Calu3 (cell line): Measurements from ENCODE around the gene KLHDC10. TPM values are rescaled to one million over a fixed set of nuclear protein-coding genes. Genes with fewer than 3 reads are reported as not detected.
A peak's percentile ranks its signal among the peaks of the same experiment; 100 is the strongest.

ENCODE experiments used
- BruUV-seq: library from RNA; stranded (reverse); fragments of 400-500 nt; replicated peaks from 2 replicates; lab custom pipeline; 2021; lab: Mats Ljungman, UMichigan
- CTCF ChIA-PET: fragments of 300-600 bp; sonication (Branson Sonifier 250); formaldehyde crosslinking; loops from one replicate; lab custom pipeline; 2022; ENCODE audit warnings: antibody characterized with exemption; lab: Charles Lee
- DNase-seq: peaks from one replicate; pipeline ENCODE4 v3.0.0; 2022
- H3K27ac Mint-ChIP-seq: one replicate; pipeline ENCODE4 v1.8.0; 2022; ENCODE audit warnings: mixed read lengths; ENCODE audit not compliant: unreplicated experiment
- H3K27me3 Mint-ChIP-seq: one replicate; pipeline ENCODE4 v1.8.0; 2022; ENCODE audit warnings: mixed read lengths; ENCODE audit not compliant: unreplicated experiment
- H3K36me3 Mint-ChIP-seq: one replicate; pipeline ENCODE4 v1.8.0; 2022; ENCODE audit warnings: mild to moderate bottlenecking, moderate library complexity, mixed read lengths; ENCODE audit not compliant: insufficient read depth, unreplicated experiment
- H3K4me1 Mint-ChIP-seq: one replicate; pipeline ENCODE4 v1.8.0; 2022; ENCODE audit warnings: mild to moderate bottlenecking, low read depth, mixed read lengths; ENCODE audit not compliant: unreplicated experiment
- H3K4me3 Mint-ChIP-seq: one replicate; pipeline ENCODE4 v1.8.0; 2022; ENCODE audit warnings: mild to moderate bottlenecking, low read depth, moderate library complexity, mixed read lengths; ENCODE audit not compliant: unreplicated experiment
- H3K9me3 Mint-ChIP-seq: one replicate; pipeline ENCODE4 v1.8.0; 2022; ENCODE audit warnings: low read depth, mixed read lengths; ENCODE audit not compliant: unreplicated experiment
- intact Hi-C: fragments of 100-400 bp; cut with micrococcal nuclease; formaldehyde crosslinking; loops from one replicate; pipeline ENCODE4 v1.10.0; 2022; ENCODE audit not compliant: unreplicated experiment
- total RNA-seq: library from RNA; stranded (reverse); gene quantifications from 2 replicates; pipeline ENCODE4 v1.2.3, GENCODE V29; 2022
- TF ChIP-seq, protein P1 (sequence below): fragments of 200-600 bp; IDR thresholded peaks from one replicate; pipeline ENCODE4 v1.8.0; 2022; ENCODE audit warnings: antibody characterized with exemption; ENCODE audit not compliant: unreplicated experiment

KLHDC10 gene
- total RNA-seq, 1 experiment from 2014 or later, result 35.3 TPM

DNA sequence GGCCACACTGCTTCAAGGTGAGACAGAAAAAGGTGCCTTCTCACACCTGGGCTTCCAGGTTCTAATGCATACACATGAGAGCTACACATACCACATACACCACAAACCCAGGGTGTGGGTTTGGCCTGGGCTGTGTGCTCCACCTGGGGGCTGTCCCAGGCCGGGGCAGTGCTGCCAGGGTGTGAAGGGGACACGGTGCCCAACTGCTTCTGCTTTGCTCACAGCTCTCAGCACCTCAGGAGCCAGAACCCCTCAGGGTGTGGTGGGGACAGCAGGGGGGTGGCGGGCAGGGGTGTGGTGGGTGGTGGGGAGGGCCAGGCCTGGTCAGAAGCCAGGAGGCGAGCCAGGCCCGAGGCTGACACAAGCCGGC lies 83.8 kb downstream of the KLHDC10 start:
- H3K4me3 Mint-ChIP-seq, result no peak overlapping the region
- H3K9me3 Mint-ChIP-seq, result no peaks in the 10 kb centered on the region
- no peaks in the 10 kb centered on the region for H3K4me1 Mint-ChIP-seq
- peak; percentile 35 for DNase-seq
- H3K27me3 Mint-ChIP-seq, result no peaks in the 10 kb centered on the region
- CTCF ChIA-PET, result interaction anchor here (0.6 to 1.8 kb wide), 2 partner anchors 58 to 82 kb away, joined by 3 to 7 read pairs; no protein-coding TSS in a partner anchor
- no TSS peak for BruUV-seq
- peaks cover 5% of the 10 kb centered on the region for H3K36me3 Mint-ChIP-seq
- TF ChIP-seq, protein P1, sequence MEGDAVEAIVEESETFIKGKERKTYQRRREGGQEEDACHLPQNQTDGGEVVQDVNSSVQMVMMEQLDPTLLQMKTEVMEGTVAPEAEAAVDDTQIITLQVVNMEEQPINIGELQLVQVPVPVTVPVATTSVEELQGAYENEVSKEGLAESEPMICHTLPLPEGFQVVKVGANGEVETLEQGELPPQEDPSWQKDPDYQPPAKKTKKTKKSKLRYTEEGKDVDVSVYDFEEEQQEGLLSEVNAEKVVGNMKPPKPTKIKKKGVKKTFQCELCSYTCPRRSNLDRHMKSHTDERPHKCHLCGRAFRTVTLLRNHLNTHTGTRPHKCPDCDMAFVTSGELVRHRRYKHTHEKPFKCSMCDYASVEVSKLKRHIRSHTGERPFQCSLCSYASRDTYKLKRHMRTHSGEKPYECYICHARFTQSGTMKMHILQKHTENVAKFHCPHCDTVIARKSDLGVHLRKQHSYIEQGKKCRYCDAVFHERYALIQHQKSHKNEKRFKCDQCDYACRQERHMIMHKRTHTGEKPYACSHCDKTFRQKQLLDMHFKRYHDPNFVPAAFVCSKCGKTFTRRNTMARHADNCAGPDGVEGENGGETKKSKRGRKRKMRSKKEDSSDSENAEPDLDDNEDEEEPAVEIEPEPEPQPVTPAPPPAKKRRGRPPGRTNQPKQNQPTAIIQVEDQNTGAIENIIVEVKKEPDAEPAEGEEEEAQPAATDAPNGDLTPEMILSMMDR, result no peak
- no peak overlapping the region for H3K27ac Mint-ChIP-seq
- intact Hi-C loops, result loop anchor here (5.0 kb wide), 1 partner anchor 82 kb away; the partner anchor contains the start of gene KLHDC10

DNA sequence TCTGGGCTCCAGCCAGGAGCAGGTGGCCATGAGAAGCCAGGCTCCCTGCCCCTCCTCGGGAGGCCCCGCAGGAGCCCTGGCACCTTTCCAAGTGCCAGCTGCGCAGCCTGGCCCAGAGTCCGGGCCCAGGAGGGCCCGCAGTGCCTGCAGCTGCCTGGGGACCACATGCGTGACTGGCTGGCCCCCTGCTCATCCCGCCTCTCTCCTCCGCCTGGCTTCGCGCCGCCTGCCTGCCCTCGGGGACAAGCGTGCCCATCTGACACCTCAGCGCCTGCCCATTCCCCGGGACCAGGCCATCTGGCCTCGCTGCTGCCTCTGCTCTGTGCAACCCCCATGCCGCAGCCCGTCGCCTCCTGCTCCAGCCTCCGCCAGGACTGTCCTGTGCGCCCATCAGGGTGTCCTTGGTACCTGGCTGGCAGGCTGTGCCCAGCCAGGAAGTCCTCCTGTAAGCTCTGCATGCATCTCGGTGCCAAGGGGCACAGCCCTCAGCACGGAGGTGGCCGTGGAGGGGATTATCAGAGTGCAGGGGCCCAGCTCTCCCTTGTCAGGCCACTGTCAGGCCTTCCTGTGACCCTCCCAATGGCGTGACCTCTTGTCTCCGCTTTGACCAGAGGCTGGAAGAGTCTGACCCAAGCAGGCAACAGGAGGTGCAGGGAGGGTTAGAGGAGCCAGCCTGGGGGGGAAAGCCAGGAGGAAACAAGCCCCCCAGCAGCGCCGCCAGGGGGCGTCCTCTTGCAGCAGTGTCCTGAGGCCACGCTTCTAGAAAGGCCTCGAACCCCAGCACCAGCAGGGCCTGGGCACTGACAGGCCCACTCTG lies 84.4 kb downstream of the KLHDC10 start:
- intact Hi-C loops, result loop anchor here (5.0 kb wide), 1 partner anchor 82 kb away; the partner anchor contains the start of gene KLHDC10
- no TSS peak for BruUV-seq
- H3K9me3 Mint-ChIP-seq, result no peaks in the 10 kb centered on the region
- DNase-seq, result no peak
- TF ChIP-seq, protein P1, result no peak
- H3K4me3 Mint-ChIP-seq, result no peak overlapping the region
- no peaks in the 10 kb centered on the region for H3K4me1 Mint-ChIP-seq
- H3K27me3 Mint-ChIP-seq, result no peaks in the 10 kb centered on the region
- H3K36me3 Mint-ChIP-seq, result peaks cover 5% of the 10 kb centered on the region
- no peak overlapping the region for H3K27ac Mint-ChIP-seq
- CTCF ChIA-PET, result interaction anchor here (1.8 kb wide), 1 partner anchor 83 kb away, joined by 7 read pairs; no protein-coding TSS in a partner anchor

DNA sequence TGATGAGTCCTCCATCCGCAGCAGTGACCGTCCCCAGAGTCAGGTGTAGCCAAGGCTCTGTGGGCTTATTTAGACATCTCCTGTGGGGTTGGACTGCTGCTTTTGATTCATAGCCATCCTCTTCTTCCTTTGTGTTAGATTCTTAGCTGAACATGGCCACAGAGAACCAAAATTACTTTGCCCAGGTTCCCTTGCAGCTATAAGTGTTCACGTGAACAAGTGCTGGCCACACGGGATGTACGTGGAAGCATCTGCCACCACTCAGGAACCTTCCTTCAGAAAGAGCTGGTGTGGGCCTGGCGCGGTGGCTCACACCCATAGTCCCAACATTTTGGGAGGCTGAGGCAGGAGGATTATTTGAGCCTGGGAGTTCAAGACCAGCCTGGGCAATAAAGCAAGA lies 85.8 kb downstream of the KLHDC10 start:
- Mint-ChIP-seq H3K4me3 (no peak overlapping the region), H3K4me1 (no peaks in the 10 kb centered on the region), H3K27me3 (no peaks in the 10 kb centered on the region), H3K9me3 (no peaks in the 10 kb centered on the region), H3K36me3 (peaks cover 5% of the 10 kb centered on the region), H3K27ac (no peak overlapping the region)
- TF ChIP-seq, protein P1, result no peak
- CTCF ChIA-PET, result no interaction called here
- no TSS peak for BruUV-seq
- DNase-seq, result no peak
- intact Hi-C loops, result no loop called here

DNA sequence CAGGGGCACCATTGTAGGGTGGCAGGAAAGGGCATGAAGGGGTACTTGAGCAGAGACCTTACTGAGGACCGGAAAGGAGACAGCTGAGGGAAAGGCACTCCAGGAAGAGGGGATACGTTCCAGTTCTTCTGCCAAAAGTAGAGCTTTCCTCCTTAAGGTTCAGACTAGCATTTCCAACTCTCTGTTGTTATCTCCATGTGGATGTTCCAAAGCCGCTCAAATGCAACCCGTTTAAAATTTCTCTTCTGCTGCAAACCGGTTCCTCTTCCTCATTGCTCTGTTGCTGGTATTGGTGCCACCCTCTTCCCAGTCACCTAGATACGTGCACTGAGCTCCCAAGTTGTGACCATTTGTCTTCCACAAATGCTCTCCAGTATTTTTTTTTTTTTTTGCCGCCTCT lies 87.4 kb downstream of the KLHDC10 start:
- H3K4me3 Mint-ChIP-seq, result no peak overlapping the region
- intact Hi-C loops, result no loop called here
- TF ChIP-seq, protein P1, result no peak
- no peak overlapping the region for H3K27ac Mint-ChIP-seq
- H3K27me3 Mint-ChIP-seq, result no peaks in the 10 kb centered on the region
- H3K4me1 Mint-ChIP-seq, result no peaks in the 10 kb centered on the region
- H3K9me3 Mint-ChIP-seq, result no peaks in the 10 kb centered on the region
- H3K36me3 Mint-ChIP-seq, result peaks cover 5% of the 10 kb centered on the region
- CTCF ChIA-PET, result interaction anchor here (0.7 kb wide), 1 partner anchor 33 kb away, joined by 3 read pairs; no protein-coding TSS in a partner anchor
- no peak for DNase-seq
- no TSS peak for BruUV-seq
